HEK293 (cell line): Measurements from ENCODE around the gene ZEB2.

Source experiments
- FEZF1 ChIP-seq: fragments of 450-650 bp; formaldehyde crosslinking; IDR thresholded peaks from 2 replicates; pipeline ENCODE4 v1.5.1; 2016; ENCODE audit warnings: missing biosample characterization, missing genetic modification characterization
- GLI2 ChIP-seq: fragments of 450-650 bp; formaldehyde crosslinking; IDR thresholded peaks from 2 replicates; pipeline ENCODE4; 2017; ENCODE audit warnings: missing biosample characterization, missing genetic modification characterization, low read depth, borderline replicate concordance
- KLF8 ChIP-seq: fragments of 450-650 bp; formaldehyde crosslinking; IDR thresholded peaks from 2 replicates; pipeline ENCODE4 v1.5.1; 2016; ENCODE audit warnings: missing biosample characterization, missing genetic modification characterization
- OSR2 ChIP-seq: fragments of 450-650 bp; formaldehyde crosslinking; IDR thresholded peaks from 2 replicates; pipeline ENCODE4 v1.5.1; 2016; ENCODE audit warnings: missing biosample characterization, missing genetic modification characterization
- PRDM10 ChIP-seq: fragments of 450-650 bp; formaldehyde crosslinking; IDR thresholded peaks from 2 replicates; pipeline ENCODE4 v1.5.1; 2016; ENCODE audit warnings: missing biosample characterization, missing genetic modification characterization
- REPIN1 ChIP-seq: fragments of 450-650 bp; formaldehyde crosslinking; IDR thresholded peaks from 2 replicates; pipeline ENCODE4 v1.5.1; 2017; ENCODE audit warnings: missing biosample characterization, missing genetic modification characterization, low read depth
- TSHZ1 ChIP-seq: fragments of 450-650 bp; formaldehyde crosslinking; IDR thresholded peaks from 2 replicates; pipeline ENCODE4 v1.5.1; 2016; ENCODE audit warnings: missing biosample characterization, missing genetic modification characterization, borderline replicate concordance
- ZBTB21 ChIP-seq: fragments of 450-650 bp; formaldehyde crosslinking; IDR thresholded peaks from 2 replicates; pipeline ENCODE4 v1.5.1; 2017; ENCODE audit warnings: missing biosample characterization, missing genetic modification characterization
- ZNF10 ChIP-seq: fragments of 450-650 bp; formaldehyde crosslinking; IDR thresholded peaks from 2 replicates; pipeline ENCODE4 v1.5.1; 2017; ENCODE audit warnings: missing biosample characterization, missing genetic modification characterization
- ZNF221 ChIP-seq: fragments of 450-650 bp; formaldehyde crosslinking; IDR thresholded peaks from 2 replicates; pipeline ENCODE4 v1.5.1; 2017; ENCODE audit warnings: missing biosample characterization, missing genetic modification characterization, borderline replicate concordance
- ZNF223 ChIP-seq: fragments of 450-650 bp; formaldehyde crosslinking; IDR thresholded peaks from 2 replicates; pipeline ENCODE4 v1.5.1; 2016; ENCODE audit warnings: missing biosample characterization, missing genetic modification characterization
- ZNF24 ChIP-seq: fragments of 450-650 bp; formaldehyde crosslinking; IDR thresholded peaks from 2 replicates; pipeline ENCODE4 v1.5.1; 2016; ENCODE audit warnings: missing biosample characterization, missing genetic modification characterization
- ZNF248 ChIP-seq: fragments of 450-650 bp; formaldehyde crosslinking; IDR thresholded peaks from 2 replicates; pipeline ENCODE4 v1.5.1; 2017; ENCODE audit warnings: missing biosample characterization, missing genetic modification characterization
- ZNF311 ChIP-seq: fragments of 450-650 bp; formaldehyde crosslinking; IDR thresholded peaks from 2 replicates; pipeline ENCODE4 v1.5.1; 2017; ENCODE audit warnings: missing biosample characterization, missing genetic modification characterization, borderline replicate concordance
- ZNF335 ChIP-seq: fragments of 450-650 bp; formaldehyde crosslinking; conservative IDR thresholded peaks from 2 replicates; pipeline ENCODE4 v1.5.1; 2016; ENCODE audit warnings: missing biosample characterization, missing genetic modification characterization
- ZNF394 ChIP-seq: fragments of 450-650 bp; formaldehyde crosslinking; IDR thresholded peaks from 2 replicates; pipeline ENCODE4 v1.5.1; 2016; ENCODE audit warnings: missing biosample characterization, missing genetic modification characterization, mild to moderate bottlenecking, moderate library complexity, borderline replicate concordance
- ZNF518A ChIP-seq: fragments of 450-650 bp; formaldehyde crosslinking; conservative IDR thresholded peaks from 2 replicates; pipeline ENCODE4 v1.5.1; 2016; ENCODE audit warnings: low read depth, missing biosample characterization, missing genetic modification characterization
- ZNF529 ChIP-seq: fragments of 450-650 bp; formaldehyde crosslinking; IDR thresholded peaks from 2 replicates; pipeline ENCODE4 v1.5.1; 2017; ENCODE audit warnings: missing genetic modification characterization, missing biosample characterization; ENCODE audit not compliant: insufficient replicate concordance
- ZNF600 ChIP-seq: fragments of 450-650 bp; formaldehyde crosslinking; IDR thresholded peaks from 2 replicates; pipeline ENCODE4 v1.5.1; 2016; ENCODE audit warnings: missing biosample characterization, missing genetic modification characterization
- ZNF639 ChIP-seq: fragments of 450-650 bp; formaldehyde crosslinking; IDR thresholded peaks from 2 replicates; pipeline ENCODE4 v1.5.1; 2016; ENCODE audit warnings: missing biosample characterization, missing genetic modification characterization
- ZNF664 ChIP-seq: fragments of 450-650 bp; formaldehyde crosslinking; IDR thresholded peaks from 2 replicates; pipeline ENCODE4 v1.5.1; 2016; ENCODE audit warnings: missing biosample characterization, missing genetic modification characterization
- ZNF768 ChIP-seq: fragments of 450-650 bp; formaldehyde crosslinking; IDR thresholded peaks from 2 replicates; pipeline ENCODE4 v1.5.1; 2018; ENCODE audit warnings: missing biosample characterization, mild to moderate bottlenecking, missing genetic modification characterization
- ZNF792 ChIP-seq: fragments of 450-650 bp; formaldehyde crosslinking; IDR thresholded peaks from 2 replicates; pipeline ENCODE4 v1.5.1; 2016; ENCODE audit warnings: missing biosample characterization, missing genetic modification characterization
- ZNF830 ChIP-seq: fragments of 450-650 bp; IDR thresholded peaks from 2 replicates; pipeline ENCODE4 v1.5.0; 2018; ENCODE audit warnings: missing biosample characterization, missing genetic modification characterization, low read depth, mild to moderate bottlenecking, moderate library complexity
- ZNF837 ChIP-seq: fragments of 450-650 bp; formaldehyde crosslinking; IDR thresholded peaks from 2 replicates; pipeline ENCODE4 v1.5.1; 2016; ENCODE audit warnings: missing biosample characterization, missing genetic modification characterization
- ZSCAN30 ChIP-seq: fragments of 450-650 bp; IDR thresholded peaks from 2 replicates; pipeline ENCODE4 v1.5.1; 2018; ENCODE audit warnings: missing biosample characterization, mild to moderate bottlenecking, missing genetic modification characterization, moderate library complexity

ZEB2 gene

GRCh38 chr2:144430722-144431391, 89.1 kb downstream of the ZEB2 start (continued):
- TF ChIP-seq ZNF664 (tag by site-specific recombination) (peak; percentile 67), ZNF768 (no peak), ZSCAN30 (tag by site-specific recombination) (peak; percentile 77), ZNF10 (tag by site-specific recombination) (peak; percentile 30; the same call in 1 of the 2 replicates), ZNF792 (tag by site-specific recombination) (no peak), ZNF830 (no peak), ZBTB21 (peak; percentile 91), REPIN1 (no peak), ZNF600 (tag by site-specific recombination) (0 out of 2 replicates have a peak, but pooled peaks have one; percentile 50), ZNF639 (tag by site-specific recombination) (0 out of 2 replicates have a peak, but pooled peaks have one; percentile 35), FEZF1 (tag by site-specific recombination) (peak; percentile 98), OSR2 (tag by site-specific recombination) (peak; percentile 45; the same call in 1 of the 2 replicates), ZNF518A (tag by site-specific recombination) (0 out of 2 replicates have a peak, but pooled peaks have one; percentile 14), ZNF248 (tag by site-specific recombination) (no peak), ZNF221 (tag by site-specific recombination) (no peak), ZNF394 (no peak), TSHZ1 (tag by site-specific recombination) (0 out of 2 replicates have a peak, but pooled peaks have one; percentile 59), ZNF223 (tag by site-specific recombination) (no peak), ZNF837 (tag by site-specific recombination) (no peak), ZNF24 (tag by site-specific recombination) (0 out of 2 replicates have a peak, but pooled peaks have one; percentile 46), KLF8 (peak; percentile 23; the same call in 1 of the 2 replicates), GLI2 (tag by site-specific recombination) (peak; percentile 67; the same call in 1 of the 2 replicates), PRDM10 (tag by site-specific recombination) (peak; percentile 38; the same call in 1 of the 2 replicates), ZNF311 (tag by site-specific recombination) (no peak), ZNF529 (tag by site-specific recombination) (no peak), ZNF335 (tag by site-specific recombination) (peak; percentile 25; the same call in 1 of the 2 replicates)
